ENCODE results near the gene GNPDA1.

Gene GNPDA1

GRCh38 chr5:141960449-141961323 is 52.1 kb downstream of the GNPDA1 start:
- Mint-ChIP-seq H3K4me3 (peak overlapping the region; percentile 46), H3K27ac (peak overlapping the region; percentile 84), H3K4me1 (ENCODE audit: low read depth) (peaks cover 40% of the 10 kb centered on the region), H3K36me3 (ENCODE audit: low read depth) (no peaks in the 10 kb centered on the region), H3K27me3 (no peaks in the 10 kb centered on the region), H3K9me3 (no peaks in the 10 kb centered on the region)

DNA sequence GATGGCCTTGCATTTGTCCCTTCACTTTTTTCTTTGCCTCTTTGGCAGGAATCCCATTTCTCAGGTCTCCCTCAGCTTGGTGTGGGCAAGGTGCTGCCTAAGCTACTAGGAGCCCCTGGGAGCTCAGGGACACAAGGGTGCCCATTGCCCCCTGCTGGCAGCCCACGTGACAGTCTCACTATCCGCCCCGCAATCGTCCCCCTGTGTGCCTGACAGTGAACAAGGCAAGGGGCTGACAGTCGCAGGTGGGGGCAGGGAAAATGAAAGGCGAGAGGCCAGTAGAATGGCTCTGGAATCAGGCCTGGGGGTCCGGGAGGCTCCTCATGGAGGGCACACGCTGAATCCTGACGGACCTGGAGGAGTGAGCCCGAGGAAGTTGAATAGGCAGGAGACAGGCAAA is 52.8 kb downstream of the GNPDA1 start:
- Mint-ChIP-seq H3K4me1 (ENCODE audit: low read depth) (peaks cover 40% of the 10 kb centered on the region), H3K27ac (no peak overlapping the region)

GRCh38 chr5:141958546-141959172 is 54.2 kb downstream of the GNPDA1 start:
- Mint-ChIP-seq H3K27me3 (no peaks in the 10 kb centered on the region), H3K27ac (peak overlapping the region; percentile 83), H3K36me3 (ENCODE audit: low read depth) (no peaks in the 10 kb centered on the region), H3K4me3 (peak overlapping the region; percentile 71), H3K4me1 (ENCODE audit: low read depth) (peaks cover 40% of the 10 kb centered on the region), H3K9me3 (no peaks in the 10 kb centered on the region)

More for the DNA sequence above, 52.8 kb downstream of the GNPDA1 start:
- Mint-ChIP-seq H3K27me3 (no peaks in the 10 kb centered on the region), H3K4me3 (no peak overlapping the region), H3K36me3 (ENCODE audit: low read depth) (no peaks in the 10 kb centered on the region), H3K9me3 (no peaks in the 10 kb centered on the region)

GRCh38 chr5:141958113-141958512 is 54.7 kb downstream of the GNPDA1 start, which contains the start of gene PCDH12:
TSS of gene PCDH12 (minus strand) at chr5:141958202. CDS start at chr5:141957851, 351 bp downstream.
- H3K36me3 Mint-ChIP-seq (ENCODE audit: low read depth), result no peaks in the 10 kb centered on the region
- H3K27ac Mint-ChIP-seq, result peak within 1 kb of the TSS; percentile 83
- no peaks in the 10 kb centered on the region for H3K27me3 Mint-ChIP-seq
- no peaks in the 10 kb centered on the region for H3K9me3 Mint-ChIP-seq
- peaks cover 40% of the 10 kb centered on the region for H3K4me1 Mint-ChIP-seq (ENCODE audit: low read depth)
- peak within 1 kb of the TSS; percentile 71 for H3K4me3 Mint-ChIP-seq

DNA sequence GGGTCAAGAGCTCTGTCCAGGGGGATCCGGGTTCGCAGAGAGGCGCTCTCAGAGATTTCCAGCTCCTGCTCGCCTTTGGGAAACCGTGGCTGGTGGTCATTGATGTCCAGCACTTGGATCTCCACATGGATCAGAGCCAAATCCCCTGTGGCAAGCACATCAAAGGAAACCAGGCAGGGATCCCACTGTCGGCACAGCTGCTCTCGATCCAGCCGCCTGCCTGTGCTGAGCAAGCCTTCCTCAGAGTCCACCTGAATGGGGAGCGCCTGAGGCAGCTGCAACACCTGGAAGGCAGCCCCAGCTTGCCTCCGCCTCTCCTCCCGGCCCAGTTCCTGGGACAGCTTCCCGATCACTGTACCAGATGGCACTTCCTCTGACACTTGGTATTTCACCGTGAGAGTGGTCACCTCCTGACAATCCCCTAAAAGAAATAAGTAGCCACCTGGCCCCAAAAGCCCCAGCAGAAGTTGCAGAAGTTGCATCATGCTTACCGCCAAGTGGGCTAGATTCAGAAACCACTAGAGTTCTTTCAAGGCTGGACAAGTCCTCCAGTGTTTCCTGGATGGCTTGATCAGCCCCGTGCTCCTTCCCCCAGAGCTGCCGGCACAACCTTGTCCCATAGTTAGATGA is 55.3 kb downstream of the GNPDA1 start:
- Mint-ChIP-seq H3K27ac (peak overlapping the region; percentile 83), H3K36me3 (ENCODE audit: low read depth) (no peaks in the 10 kb centered on the region), H3K4me3 (peak overlapping the region; percentile 71), H3K4me1 (ENCODE audit: low read depth) (peaks cover 43% of the 10 kb centered on the region), H3K27me3 (no peaks in the 10 kb centered on the region), H3K9me3 (no peaks in the 10 kb centered on the region)

- no peak overlapping the region for H3K27ac Mint-ChIP-seq
- H3K36me3 Mint-ChIP-seq (ENCODE audit: low read depth), result no peaks in the 10 kb centered on the region
- peaks cover 33% of the 10 kb centered on the region for H3K4me1 Mint-ChIP-seq (ENCODE audit: low read depth)
- H3K9me3 Mint-ChIP-seq, result no peaks in the 10 kb centered on the region
- no peaks in the 10 kb centered on the region for H3K27me3 Mint-ChIP-seq
- H3K4me3 Mint-ChIP-seq, result no peak overlapping the region
These were observed 58.6 kb downstream of the GNPDA1 start for GRCh38 chr5:141954194-141954593.

- no peaks in the 10 kb centered on the region for H3K27me3 Mint-ChIP-seq
- peaks cover 15% of the 10 kb centered on the region for H3K4me1 Mint-ChIP-seq (ENCODE audit: low read depth)
- no peaks in the 10 kb centered on the region for H3K9me3 Mint-ChIP-seq
- no peaks in the 10 kb centered on the region for H3K36me3 Mint-ChIP-seq (ENCODE audit: low read depth)
- no peak overlapping the region for H3K27ac Mint-ChIP-seq
- no peak overlapping the region for H3K4me3 Mint-ChIP-seq
These were observed 60.8 kb downstream of the GNPDA1 start for GRCh38 chr5:141952020-141952419.

DNA sequence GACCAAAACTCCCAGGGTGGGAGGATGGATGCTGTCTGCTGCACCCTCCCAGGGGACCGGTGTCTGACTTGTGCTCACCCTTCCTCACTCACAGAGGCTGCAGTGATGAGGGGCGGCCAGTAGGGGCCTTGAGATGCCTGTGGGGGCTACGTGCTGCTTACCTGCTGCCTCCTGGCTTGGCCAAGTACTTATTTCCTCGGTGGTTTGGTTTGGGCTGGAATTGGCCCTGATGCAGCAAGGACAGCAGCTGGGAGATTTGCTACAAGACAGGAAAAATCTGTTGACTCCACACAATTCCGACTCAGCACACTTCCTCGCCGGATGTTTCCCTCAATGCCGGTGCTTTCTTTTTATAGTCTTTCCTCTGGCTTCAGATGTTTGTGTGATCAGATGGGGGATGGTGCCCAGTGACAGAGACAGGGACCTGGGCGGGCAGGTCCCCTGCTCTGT is 61.5 kb downstream of the GNPDA1 start:
- H3K4me1 Mint-ChIP-seq (ENCODE audit: low read depth), result peaks cover 15% of the 10 kb centered on the region
- no peak overlapping the region for H3K27ac Mint-ChIP-seq
- H3K36me3 Mint-ChIP-seq (ENCODE audit: low read depth), result no peaks in the 10 kb centered on the region
- H3K27me3 Mint-ChIP-seq, result no peaks in the 10 kb centered on the region
- H3K9me3 Mint-ChIP-seq, result no peaks in the 10 kb centered on the region
- no peak overlapping the region for H3K4me3 Mint-ChIP-seq
